ENCODE results near the gene WIPF2. TPM values are rescaled to one million over a fixed set of nuclear protein-coding genes. Genes with fewer than 3 reads are reported as not detected.

WIPF2 gene
- total and polyA plus RNA-seq, 2 of the 8 experiments (the other 6 are each of a cell fraction or from before 2014, with no cell fraction given) = 6.9 to 25.3 TPM

GRCh38 chr17:40323391-40324381 lies 104.6 kb downstream of the WIPF2 start (continued):
- TF ChIP-seq RXRA (IDR thresholded peaks at IDR 0.05; ENCODE audit: insufficient read depth, low read depth, low read length) (no peak), RAD21 (IDR thresholded peaks at IDR 0.05 in 1 of 2, conservative IDR thresholded peaks at IDR 0.05 in 1 of 2; ENCODE audit: low read depth in 2 of 2, low read length in 2 of 2) (no peak)
